HG03095 (cell line): Measurements from ENCODE around the gene MARCHF3.
"Not testable (repeated sequence)": the region's sequence is repeated elsewhere in the genome, so short reads cannot be mapped to it uniquely, and the experiment has no call there.

ENCODE experiments used
- ATAC-seq: cut with Tn5 transposase; IDR thresholded peaks from one replicate; pipeline ENCODE4 v1.9.1; 2021; ENCODE audit warnings: moderate library complexity; ENCODE audit not compliant: unreplicated experiment

Gene MARCHF3

GRCh38 chr5:127014573-127014972 is 15.8 kb downstream of the MARCHF3 start:
- peak; percentile 45 for ATAC-seq

GRCh38 chr5:127013407-127013806 is 17.0 kb downstream of the MARCHF3 start:
- ATAC-seq = no peak

GRCh38 chr5:127012916-127013315 is 17.4 kb downstream of the MARCHF3 start:
- no peak for ATAC-seq

GRCh38 chr5:127011961-127012644 is 18.3 kb downstream of the MARCHF3 start:
- ATAC-seq = peak; percentile 77

GRCh38 chr5:127011153-127011552 is 19.2 kb downstream of the MARCHF3 start:
- no peak for ATAC-seq

- no peak for ATAC-seq
Measured at GRCh38 chr5:127010362-127010761, 20.0 kb downstream of the MARCHF3 start.

- ATAC-seq = no peak
Measured at GRCh38 chr5:127009784-127010183, 20.6 kb downstream of the MARCHF3 start.

GRCh38 chr5:127008300-127008975 is 21.9 kb downstream of the MARCHF3 start:
- no peak for ATAC-seq

GRCh38 chr5:127007522-127007921 is 22.8 kb downstream of the MARCHF3 start:
- ATAC-seq = no peak

- ATAC-seq = no peak
Measured at GRCh38 chr5:127006744-127007143, 23.6 kb downstream of the MARCHF3 start.

- not testable (repeated sequence) for ATAC-seq
Measured at GRCh38 chr5:127005282-127005681, 25.1 kb downstream of the MARCHF3 start.

- no peak for ATAC-seq
Measured at GRCh38 chr5:127004721-127005120, 25.6 kb downstream of the MARCHF3 start.

- ATAC-seq = no peak
Measured at GRCh38 chr5:127003798-127004495, 26.4 kb downstream of the MARCHF3 start.

- ATAC-seq = no peak
Measured at GRCh38 chr5:127002390-127002789, 28.0 kb downstream of the MARCHF3 start.

GRCh38 chr5:127001621-127002296 is 28.6 kb downstream of the MARCHF3 start:
- no peak for ATAC-seq

GRCh38 chr5:126998895-126999570 is 31.3 kb downstream of the MARCHF3 start:
- no peak for ATAC-seq

- ATAC-seq = peak; percentile 89
Measured at GRCh38 chr5:126998201-126998631, 32.1 kb downstream of the MARCHF3 start.

GRCh38 chr5:126995689-126996088 is 34.7 kb downstream of the MARCHF3 start:
- ATAC-seq = no peak

GRCh38 chr5:126995039-126995438 is 35.3 kb downstream of the MARCHF3 start:
- ATAC-seq = no peak

- ATAC-seq = no peak
Measured at GRCh38 chr5:126994485-126994884, 35.9 kb downstream of the MARCHF3 start.
